ENCODE data around the gene LRRN3.

LRRN3 gene

DNA sequence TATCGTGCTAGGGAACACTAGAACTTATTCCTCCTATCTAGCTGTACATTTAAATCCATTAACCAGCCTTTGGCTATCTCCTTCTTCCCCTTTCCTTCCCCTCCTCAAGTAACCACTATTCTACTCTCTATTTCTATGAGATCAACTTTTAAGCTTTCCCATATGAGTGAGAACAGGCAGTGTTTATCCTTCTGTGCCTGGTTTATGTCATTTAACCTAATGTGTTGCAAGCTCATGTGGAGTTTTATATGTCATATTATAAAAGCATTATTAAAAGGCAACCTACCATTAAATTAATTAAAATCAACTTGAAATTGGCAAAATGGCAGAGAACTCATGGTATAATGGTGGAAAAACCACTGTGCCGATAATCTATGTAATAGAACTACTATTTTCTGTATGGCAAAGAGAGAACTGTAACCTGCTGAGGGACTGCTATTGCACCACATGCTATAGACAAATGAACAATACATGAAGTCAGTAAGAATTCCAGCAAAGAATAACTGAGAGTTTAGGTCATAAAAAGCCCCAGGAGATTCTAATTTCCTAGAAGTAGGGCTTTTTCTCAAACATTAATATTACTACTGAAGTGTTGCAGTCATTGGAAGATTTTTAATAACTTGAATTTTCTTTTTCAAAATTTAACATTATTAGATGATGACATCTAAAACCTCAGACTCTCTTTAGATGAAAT, 81.8 kb downstream of the LRRN3 start:
- no peak for DNase-seq

DNA sequence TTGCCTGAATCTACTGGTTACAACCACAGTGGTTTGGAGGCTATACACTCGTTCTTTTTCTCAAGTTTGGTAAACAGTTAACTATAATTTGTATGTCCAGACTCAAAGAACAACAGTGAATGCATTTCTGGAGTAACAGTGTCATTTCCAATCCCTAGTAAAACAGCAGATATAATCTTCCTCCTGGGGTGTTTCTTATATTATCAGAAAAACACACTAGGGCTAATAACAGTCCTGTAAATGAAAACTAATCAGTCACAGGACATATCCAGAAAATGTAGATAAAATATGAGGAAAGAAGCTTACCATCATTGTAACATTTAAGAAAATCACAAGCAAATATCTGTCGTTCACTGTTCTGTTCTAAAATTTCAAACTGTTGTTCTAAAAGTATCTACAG, 82.6 kb downstream of the LRRN3 start:
- no peak for DNase-seq

DNA sequence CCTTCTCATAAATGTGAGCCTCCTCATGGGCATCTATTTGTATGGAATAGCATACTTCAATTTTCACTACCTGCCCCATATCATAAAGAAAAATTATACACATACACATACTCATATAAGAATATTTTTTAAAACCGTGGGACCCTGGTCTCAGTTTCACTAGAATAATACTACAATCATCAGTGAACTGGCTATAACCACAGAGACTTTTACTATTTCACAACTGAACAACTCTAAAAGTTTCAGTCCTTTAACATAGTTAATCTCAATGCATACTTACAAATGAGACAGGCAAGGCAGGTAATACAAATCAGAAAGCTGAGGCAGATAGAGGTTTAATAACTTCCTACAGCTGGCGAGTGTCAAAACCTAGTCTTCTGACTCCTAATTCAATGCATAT, 83.1 kb downstream of the LRRN3 start:
- DNase-seq, result no peak

DNA sequence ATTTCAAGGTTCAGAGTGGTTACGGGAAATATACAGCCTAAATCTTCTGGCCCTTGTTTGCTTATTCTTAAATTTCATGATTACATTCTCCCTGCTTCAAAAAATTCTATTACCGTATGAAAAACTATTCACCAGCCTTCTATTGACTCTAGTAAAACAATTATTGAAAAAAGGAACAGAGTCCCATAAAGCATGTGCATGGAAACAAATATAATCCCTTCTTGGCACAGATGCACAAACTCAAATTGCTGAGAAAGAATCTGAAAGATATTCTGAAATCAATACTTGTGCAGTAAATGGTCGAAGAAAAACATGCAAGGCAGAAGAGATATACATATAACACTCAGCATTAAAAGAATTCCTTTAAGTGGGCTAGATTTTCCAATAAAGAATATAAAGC, 83.6 kb downstream of the LRRN3 start:
- DNase-seq, result no peak

Measured in fibroblast of skin of right biceps (primary cell).